ENCODE data around the gene KCNJ4. TPM values are rescaled to one million over a fixed set of nuclear protein-coding genes. Genes with fewer than 3 reads are reported as not detected.

The KCNJ4 gene
- polyA plus RNA-seq, 1 donor (not counting 4 experiments of a cell fraction or from before 2014, with no cell fraction given): not detected

DNA sequence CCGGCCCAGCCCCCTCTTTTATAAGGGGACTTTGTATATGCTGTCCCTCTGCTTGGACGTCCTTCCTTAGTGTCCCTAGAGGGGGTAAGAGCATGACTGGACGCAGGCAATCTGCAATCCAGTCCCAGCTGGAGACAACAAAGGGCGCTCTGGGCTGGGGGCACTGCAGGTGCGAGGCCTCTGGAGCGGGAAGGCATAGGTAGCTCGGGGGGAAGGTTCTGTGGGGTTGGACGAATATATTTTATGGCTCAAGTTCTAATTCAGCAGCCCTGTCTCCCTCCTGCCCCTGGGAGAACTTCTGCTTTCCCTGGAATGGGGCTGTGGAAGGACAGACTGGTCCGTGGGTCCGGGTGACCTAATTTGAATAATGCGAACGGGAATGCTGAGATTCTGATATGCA is 40.0 kb downstream of the KCNJ4 start:
- Histone ChIP-seq H3K4me2 (ENCODE audit: control insufficient read depth, extremely low read depth, insufficient read depth, low read depth, low read length) (no peak overlapping the region), H3K9me1 (ENCODE audit: control insufficient read depth, extremely low read depth, insufficient read depth, low read length) (no peaks in the 10 kb centered on the region), H4K20me1 (ENCODE audit: control insufficient read depth, extremely low read depth, insufficient read depth, low read length) (no peaks in the 10 kb centered on the region), H2AFZ (ENCODE audit: control insufficient read depth, low read length) (no peak overlapping the region), H3K79me2 (ENCODE audit: control insufficient read depth, insufficient read depth, low read length) (no peaks in the 10 kb centered on the region), H3K36me3 (ENCODE audit: control insufficient read depth in 2 of 2, extremely low read depth in 1 of 2, insufficient read depth in 2 of 2, low read length in 2 of 2) (no peaks in the 10 kb centered on the region), H3K27me3 (ENCODE audit: control insufficient read depth, extremely low read depth, insufficient read depth, low read length) (peaks cover 5% of the 10 kb centered on the region), H3K9ac (ENCODE audit: control insufficient read depth, extremely low read depth, insufficient read depth, low read length) (no peak overlapping the region), H3K4me3 (ENCODE audit: control insufficient read depth in 2 of 3, extremely low read depth in 1 of 3, insufficient read depth in 2 of 3, low read depth in 1 of 3, low read length in 3 of 3) (no peak overlapping the region), H3K9me3 (ENCODE audit: control insufficient read depth, low read depth, low read length) (no peaks in the 10 kb centered on the region), H3K27ac (ENCODE audit: control insufficient read depth, insufficient read depth, low read length) (no peak overlapping the region), H3K4me1 (ENCODE audit: control insufficient read depth, extremely low read depth, insufficient read depth, low read length) (peaks cover 3% of the 10 kb centered on the region)
- TF ChIP-seq, protein P1, sequence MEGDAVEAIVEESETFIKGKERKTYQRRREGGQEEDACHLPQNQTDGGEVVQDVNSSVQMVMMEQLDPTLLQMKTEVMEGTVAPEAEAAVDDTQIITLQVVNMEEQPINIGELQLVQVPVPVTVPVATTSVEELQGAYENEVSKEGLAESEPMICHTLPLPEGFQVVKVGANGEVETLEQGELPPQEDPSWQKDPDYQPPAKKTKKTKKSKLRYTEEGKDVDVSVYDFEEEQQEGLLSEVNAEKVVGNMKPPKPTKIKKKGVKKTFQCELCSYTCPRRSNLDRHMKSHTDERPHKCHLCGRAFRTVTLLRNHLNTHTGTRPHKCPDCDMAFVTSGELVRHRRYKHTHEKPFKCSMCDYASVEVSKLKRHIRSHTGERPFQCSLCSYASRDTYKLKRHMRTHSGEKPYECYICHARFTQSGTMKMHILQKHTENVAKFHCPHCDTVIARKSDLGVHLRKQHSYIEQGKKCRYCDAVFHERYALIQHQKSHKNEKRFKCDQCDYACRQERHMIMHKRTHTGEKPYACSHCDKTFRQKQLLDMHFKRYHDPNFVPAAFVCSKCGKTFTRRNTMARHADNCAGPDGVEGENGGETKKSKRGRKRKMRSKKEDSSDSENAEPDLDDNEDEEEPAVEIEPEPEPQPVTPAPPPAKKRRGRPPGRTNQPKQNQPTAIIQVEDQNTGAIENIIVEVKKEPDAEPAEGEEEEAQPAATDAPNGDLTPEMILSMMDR (optimal IDR thresholded peaks at IDR 0.05 in 1 of 3, IDR thresholded peaks at IDR 0.05 in 1 of 3, conservative IDR thresholded peaks at IDR 0.05 in 1 of 3; ENCODE audit: extremely low read depth in 1 of 3, insufficient read depth in 2 of 3, low read length in 3 of 3): no peak
- TF ChIP-seq EZH2 (IDR thresholded peaks at IDR 0.05; ENCODE audit: low read length): no peak
- FAIRE-seq (no peak), DNase-seq (ENCODE audit: low read depth, low spot score) (no peak)
- dilution Hi-C loops (cut with MboI; ENCODE audit: extremely low pct_ligation_motif_present, low sequenced_read_pairs): no loop called here

DNA sequence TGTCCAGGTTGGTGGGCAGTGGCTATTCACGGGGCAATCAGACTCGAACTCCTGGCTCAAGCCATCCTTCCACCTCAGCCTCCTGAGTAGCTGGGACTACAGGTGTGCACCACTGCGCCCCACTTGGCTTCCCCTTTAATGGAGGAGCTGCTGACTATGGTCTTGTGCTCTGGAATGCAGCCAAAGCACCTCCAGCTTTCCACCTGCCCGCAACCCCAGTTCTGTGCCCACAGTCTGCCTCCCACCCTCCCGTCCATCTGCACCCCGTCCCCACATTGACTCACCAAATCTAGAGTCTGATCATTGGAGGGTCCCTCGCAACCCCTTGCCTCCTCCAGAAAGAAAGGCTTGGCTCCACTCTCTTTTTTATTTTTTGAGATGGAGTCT is 41.0 kb downstream of the KCNJ4 start:
- no peaks in the 10 kb centered on the region for H4K20me1 ChIP-seq (ENCODE audit: control insufficient read depth, extremely low read depth, insufficient read depth, low read length)
- no peaks in the 10 kb centered on the region for H3K79me2 ChIP-seq (ENCODE audit: control insufficient read depth, insufficient read depth, low read length)
- FAIRE-seq: no peak
- H3K9ac ChIP-seq (ENCODE audit: control insufficient read depth, extremely low read depth, insufficient read depth, low read length): no peak overlapping the region
- H3K27ac ChIP-seq (ENCODE audit: control insufficient read depth, insufficient read depth, low read length): no peak overlapping the region
- no peaks in the 10 kb centered on the region for H3K9me3 ChIP-seq (ENCODE audit: control insufficient read depth, low read depth, low read length)
- DNase-seq (ENCODE audit: low read depth, low spot score): no peak
- H2AFZ ChIP-seq (ENCODE audit: control insufficient read depth, low read length): no peak overlapping the region
- H3K4me1 ChIP-seq (ENCODE audit: control insufficient read depth, extremely low read depth, insufficient read depth, low read length): peaks cover 3% of the 10 kb centered on the region
- H3K27me3 ChIP-seq (ENCODE audit: control insufficient read depth, extremely low read depth, insufficient read depth, low read length): peaks cover 5% of the 10 kb centered on the region
- no peaks in the 10 kb centered on the region for H3K36me3 ChIP-seq (ENCODE audit: control insufficient read depth in 2 of 2, extremely low read depth in 1 of 2, insufficient read depth in 2 of 2, low read length in 2 of 2)
- no peaks in the 10 kb centered on the region for H3K9me1 ChIP-seq (ENCODE audit: control insufficient read depth, extremely low read depth, insufficient read depth, low read length)
- dilution Hi-C loops (cut with MboI; ENCODE audit: extremely low pct_ligation_motif_present, low sequenced_read_pairs): no loop called here
- H3K4me3 ChIP-seq (ENCODE audit: control insufficient read depth in 2 of 3, extremely low read depth in 1 of 3, insufficient read depth in 2 of 3, low read depth in 1 of 3, low read length in 3 of 3): no peak overlapping the region
- TF ChIP-seq, protein P1 (optimal IDR thresholded peaks at IDR 0.05 in 1 of 3, IDR thresholded peaks at IDR 0.05 in 1 of 3, conservative IDR thresholded peaks at IDR 0.05 in 1 of 3; ENCODE audit: extremely low read depth in 1 of 3, insufficient read depth in 2 of 3, low read length in 3 of 3): no peak
- no peak for TF ChIP-seq EZH2 (IDR thresholded peaks at IDR 0.05; ENCODE audit: low read length)
- no peak overlapping the region for H3K4me2 ChIP-seq (ENCODE audit: control insufficient read depth, extremely low read depth, insufficient read depth, low read depth, low read length)
